Spleen (tissue), 7 donors: ENCODE results near the gene UBE2V1.

Experiments
- CTCF ChIP-seq, 11 experiments: fragments of 200-600 bp in 7 of 11; fragments of 450-650 bp in 4 of 11; sonication (generic) in 4 of 11; IDR thresholded peaks in 8 of 11; conservative IDR thresholded peaks in 3 of 11; 1 replicate in 7 of 11; 2 replicates in 4 of 11; pipeline versions ENCODE4 v1.4.0 to v1.8.0; 2016 to 2021; ENCODE audit warnings: antibody characterized with exemption in 11 of 11, inconsistent platforms in 4 of 11, mild to moderate bottlenecking in 1 of 11
- POLR2A ChIP-seq, 3 donors: fragments of 450-650 bp; IDR thresholded peaks; one replicate each; pipeline ENCODE4 v1.5.1; 2017; ENCODE audit warnings: antibody characterized with exemption in 3 of 3, mild to moderate bottlenecking in 1 of 3
- donor health status: DM: no; HTN: no; CAD: no; lungs with moderate emphysema.
- donor health status: DM: no; HTN: no; CAD: no.
- donor health status: DM: no; HTN: no; CAD: no.

GRCh38 chr20:50099113-50099512, 13.8 kb downstream of the UBE2V1 start:
- TF ChIP-seq CTCF (IDR thresholded peaks at IDR 0.05 in 8 of 11, conservative IDR thresholded peaks at IDR 0.05 in 3 of 11): no peak
- no peak for TF ChIP-seq POLR2A (IDR thresholded peaks at IDR 0.05)
